Neural cell (in vitro differentiated cells): Measurements from ENCODE around the gene OR5A2. TPM values are rescaled to one million over a fixed set of nuclear protein-coding genes. Genes with fewer than 3 reads are reported as not detected.

Experiments
- H2AFZ ChIP-seq: fragments of 200-600, 300-800 bp; sonication (generic), shearing (Covaris generic); 2 replicates; pipeline ENCODE4 v1.6.0; 2014; ENCODE audit warnings: low read depth, mild to moderate bottlenecking, antibody characterized with exemption, low read length, moderate library complexity
- H3F3A ChIP-seq: fragments of 200-600 bp; shearing (Covaris generic); 2 replicates; pipeline ENCODE4 v1.6.1; 2016; ENCODE audit warnings: mild to moderate bottlenecking, moderate library complexity, mixed read lengths, antibody characterized with exemption, low read length; ENCODE audit not compliant: insufficient read depth, poor library complexity, severe bottlenecking
- H3K27ac ChIP-seq: fragments of 200-600, 300-800 bp; sonication (generic), shearing (Covaris generic); 2 replicates; pipeline ENCODE4 v1.5.1; 2014; ENCODE audit warnings: mild to moderate bottlenecking, low read length, moderate library complexity
- H3K27me3 ChIP-seq: fragments of 300-800, 200-600 bp; sonication (generic), shearing (Covaris generic); 2 replicates; pipeline ENCODE4 v1.6.0; 2014; ENCODE audit warnings: mild to moderate bottlenecking, low read depth, low read length, moderate library complexity; ENCODE audit not compliant: insufficient read depth
- H3K36me3 ChIP-seq: fragments of 300-800, 200-600 bp; sonication (generic), shearing (Covaris generic); 2 replicates; pipeline ENCODE4 v1.5.1; 2014; ENCODE audit warnings: mild to moderate bottlenecking, antibody characterized with exemption, low read length, moderate library complexity; ENCODE audit not compliant: insufficient read depth
- H3K4me2 ChIP-seq: fragments of 300-800, 200-600 bp; sonication (generic), shearing (Covaris generic); 2 replicates; pipeline ENCODE4 v1.6.0; 2014; ENCODE audit warnings: mild to moderate bottlenecking, low read length
- H3K4me3 ChIP-seq: fragments of 300-800, 200-600 bp; sonication (generic), shearing (Covaris generic); 2 replicates; pipeline ENCODE4 v1.5.1; 2014; ENCODE audit warnings: mild to moderate bottlenecking, low read length, moderate library complexity
- H3K79me2 ChIP-seq: fragments of 200-600 bp; shearing (Covaris generic); replicated peaks from 2 replicates; pipeline ENCODE4 v1.6.0; 2014; ENCODE audit warnings: mild to moderate bottlenecking, low read length, moderate library complexity; ENCODE audit not compliant: insufficient read depth
- H3K9ac ChIP-seq: fragments of 300-800, 200-600 bp; sonication (generic), shearing (Covaris generic); 2 replicates; pipeline ENCODE4 v1.6.1; 2016; ENCODE audit warnings: mild to moderate bottlenecking, low read length, mixed read lengths
- H3K9me2 ChIP-seq: fragments of 200-600 bp; shearing (Covaris generic); 2 replicates; pipeline ENCODE4 v1.6.1; 2016; ENCODE audit warnings: mild to moderate bottlenecking, low read length, mixed read lengths; ENCODE audit not compliant: insufficient read depth
- H3K9me3 ChIP-seq: fragments of 200-600, 300-800 bp; sonication (generic), shearing (Covaris generic); 2 replicates; pipeline ENCODE4 v1.6.1; 2016; ENCODE audit warnings: mild to moderate bottlenecking, mixed run types, low read length, moderate library complexity, mixed read lengths
- H4K20me1 ChIP-seq: fragments of 200-600 bp; shearing (Covaris generic); 2 replicates; pipeline ENCODE4 v1.6.1; 2016; ENCODE audit warnings: mild to moderate bottlenecking, mixed run types; ENCODE audit not compliant: insufficient read depth
- CTCF ChIP-seq: fragments of 450-650 bp; IDR thresholded peaks from 2 replicates; pipeline ENCODE4 v1.5.1; 2014; ENCODE audit warnings: antibody characterized with exemption, mild to moderate bottlenecking, moderate library complexity; ENCODE audit not compliant: poor library complexity, severe bottlenecking
- EP300 ChIP-seq: fragments of 450-650 bp; conservative IDR thresholded peaks from 2 replicates; pipeline ENCODE4 v1.6.1; 2014; ENCODE audit warnings: antibody characterized with exemption, mild to moderate bottlenecking, moderate library complexity; ENCODE audit not compliant: poor library complexity, severe bottlenecking
- EZH2 ChIP-seq: fragments of 200-600, 300-800 bp; shearing (Covaris generic), sonication (generic); IDR thresholded peaks from 2 replicates; pipeline ENCODE4 v1.6.1; 2014; ENCODE audit warnings: antibody characterized with exemption, low read length, borderline replicate concordance, mild to moderate bottlenecking; ENCODE audit not compliant: insufficient read depth, poor library complexity, severe bottlenecking
- MXI1 ChIP-seq: fragments of 450-650 bp; conservative IDR thresholded peaks from 2 replicates; pipeline ENCODE4 v1.6.1; 2014; ENCODE audit warnings: antibody characterized with exemption, mild to moderate bottlenecking; ENCODE audit not compliant: poor library complexity, severe bottlenecking
- POLR2AphosphoS5 ChIP-seq: IDR thresholded peaks from 2 replicates; pipeline ENCODE4 v1.6.1; 2012
- RAD21 ChIP-seq: fragments of 450-650 bp; conservative IDR thresholded peaks from 2 replicates; pipeline ENCODE4 v1.6.1; 2014; ENCODE audit warnings: antibody characterized with exemption, mild to moderate bottlenecking, moderate library complexity
- REST ChIP-seq: IDR thresholded peaks from 2 replicates; pipeline ENCODE4 v1.6.1; 2012; ENCODE audit warnings: borderline replicate concordance
- SMC3 ChIP-seq: fragments of 450-650 bp; conservative IDR thresholded peaks from 2 replicates; pipeline ENCODE4 v1.6.1; 2014; ENCODE audit warnings: antibody characterized with exemption, mild to moderate bottlenecking, moderate library complexity; ENCODE audit not compliant: poor library complexity
- TAF1 ChIP-seq: IDR thresholded peaks from 2 replicates; pipeline ENCODE4 v1.6.1; 2012; ENCODE audit warnings: low read depth
- polyA plus RNA-seq: library from polyadenylated mRNA; depleted of rRNA; stranded (reverse); fragments of >200 nt; gene quantifications from 2 replicates; pipeline ENCODE4 v1.2.3, GENCODE V29; 2014

The OR5A2 gene
- polyA plus RNA-seq, 1 donor from 2014 or later: not detected

DNA sequence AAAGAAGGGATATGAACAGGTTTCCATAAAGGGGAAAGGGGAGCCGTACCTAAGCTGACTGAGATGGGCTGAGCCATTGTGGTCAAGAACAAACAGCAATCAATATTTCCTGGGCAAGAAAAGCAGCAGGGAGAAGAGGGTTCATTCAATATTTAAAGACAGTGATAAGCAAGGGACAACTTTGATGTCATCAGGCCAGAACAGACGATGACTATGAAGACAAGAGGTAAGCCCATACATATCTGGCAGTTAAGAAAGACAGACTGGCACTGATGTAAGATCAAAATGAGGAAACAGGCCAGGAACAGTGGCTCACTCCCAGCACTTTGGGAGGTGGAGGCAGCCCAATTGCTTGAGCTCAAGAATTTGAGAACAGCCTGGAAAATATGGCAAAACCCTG is 2.4 kb downstream of the OR5A2 start:
- Histone ChIP-seq H3K9me2 (no peaks in the 10 kb centered on the region), H3K9me3 (no peaks in the 10 kb centered on the region), H3K4me2 (no peak overlapping the region), H3K27me3 (no peaks in the 10 kb centered on the region), H3K4me3 (no peak overlapping the region), H3K79me2 (no peaks in the 10 kb centered on the region), H4K20me1 (no peaks in the 10 kb centered on the region), H3K27ac (no peak overlapping the region), H3F3A (no peaks in the 10 kb centered on the region), H2AFZ (no peak overlapping the region), H3K9ac (no peak overlapping the region), H3K36me3 (no peaks in the 10 kb centered on the region)
- no peak for TF ChIP-seq REST
- TF ChIP-seq RAD21: no peak
- TF ChIP-seq EZH2: no peak
- TF ChIP-seq EP300: no peak
- no peak for TF ChIP-seq SMC3
- TF ChIP-seq TAF1: no peak
- TF ChIP-seq POLR2AphosphoS5: no peak
- no peak for TF ChIP-seq CTCF
- TF ChIP-seq MXI1: no peak

DNA sequence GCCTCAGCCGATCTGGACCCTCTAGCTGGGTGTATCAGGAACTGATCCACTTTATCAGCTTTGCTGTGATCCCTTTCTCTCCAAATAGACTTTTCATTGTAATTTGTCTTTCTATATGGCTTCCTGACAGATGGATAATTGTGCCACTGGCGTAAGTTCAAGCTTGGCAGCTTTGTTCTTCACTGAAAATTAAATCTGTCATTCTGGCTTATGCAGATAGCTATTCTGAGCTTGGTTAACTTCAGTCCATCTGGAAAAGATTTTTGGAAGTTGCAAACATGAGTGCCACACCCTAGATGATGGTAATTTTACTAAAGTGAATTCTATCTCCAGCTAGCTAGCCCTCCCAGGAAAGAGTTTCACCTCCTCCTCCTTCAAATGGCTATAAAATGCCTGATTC is 8.1 kb downstream of the OR5A2 start:
- Histone ChIP-seq H3K9ac (no peak overlapping the region), H3K27me3 (no peaks in the 10 kb centered on the region), H3K4me3 (no peak overlapping the region), H3F3A (no peaks in the 10 kb centered on the region), H3K9me3 (no peaks in the 10 kb centered on the region), H3K36me3 (no peaks in the 10 kb centered on the region), H3K9me2 (no peaks in the 10 kb centered on the region), H3K4me2 (no peak overlapping the region), H3K27ac (no peak overlapping the region), H3K79me2 (no peaks in the 10 kb centered on the region), H4K20me1 (no peaks in the 10 kb centered on the region), H2AFZ (no peak overlapping the region)
- TF ChIP-seq TAF1 (no peak), CTCF (no peak), MXI1 (no peak), EZH2 (no peak), SMC3 (no peak), REST (no peak), RAD21 (no peak), POLR2AphosphoS5 (no peak), EP300 (no peak)
